Ishikawa (cell line): ENCODE measurements around the gene IL17RE.

Experiments
- CEBPB ChIP-seq: IDR thresholded peaks from 2 replicates; pipeline ENCODE4 v1.6.1; 2012
- EGR1 ChIP-seq: IDR thresholded peaks from 2 replicates; pipeline ENCODE4 v1.6.1; 2012
- EP300 ChIP-seq: IDR thresholded peaks from 2 replicates; pipeline ENCODE4 v1.6.1; 2012; ENCODE audit warnings: borderline replicate concordance
- FOXM1 ChIP-seq: IDR thresholded peaks from 2 replicates; pipeline ENCODE4 v1.6.1; 2012; ENCODE audit warnings: low read depth, borderline replicate concordance
- MAX ChIP-seq: IDR thresholded peaks from 2 replicates; pipeline ENCODE4 v1.6.1; 2012
- NFIC ChIP-seq: IDR thresholded peaks from 2 replicates; pipeline ENCODE4 v1.6.1; 2012
- RAD21 ChIP-seq: IDR thresholded peaks from 2 replicates; pipeline ENCODE4 v1.6.1; 2012; ENCODE audit warnings: low read depth
- REST ChIP-seq: IDR thresholded peaks from 2 replicates; pipeline ENCODE4 v1.6.1; 2012; ENCODE audit warnings: low read depth, mild to moderate bottlenecking
- TAF1 ChIP-seq: IDR thresholded peaks from 2 replicates; pipeline ENCODE4 v1.6.1; 2012; ENCODE audit warnings: low read depth, mild to moderate bottlenecking
- TCF12 ChIP-seq: IDR thresholded peaks from 2 replicates; pipeline ENCODE4 v1.6.1; 2012; ENCODE audit warnings: low read depth
- TEAD4 ChIP-seq: IDR thresholded peaks from 2 replicates; pipeline ENCODE4 v1.6.1; 2012
- USF1 ChIP-seq: IDR thresholded peaks from 2 replicates; pipeline ENCODE4 v1.6.1; 2012
- YY1 ChIP-seq: IDR thresholded peaks from 2 replicates; pipeline ENCODE4 v1.6.1; 2012; ENCODE audit warnings: low read depth
- ZBTB7A ChIP-seq: IDR thresholded peaks from 2 replicates; pipeline ENCODE4 v1.6.1; 2012; ENCODE audit warnings: low read depth

DNA sequence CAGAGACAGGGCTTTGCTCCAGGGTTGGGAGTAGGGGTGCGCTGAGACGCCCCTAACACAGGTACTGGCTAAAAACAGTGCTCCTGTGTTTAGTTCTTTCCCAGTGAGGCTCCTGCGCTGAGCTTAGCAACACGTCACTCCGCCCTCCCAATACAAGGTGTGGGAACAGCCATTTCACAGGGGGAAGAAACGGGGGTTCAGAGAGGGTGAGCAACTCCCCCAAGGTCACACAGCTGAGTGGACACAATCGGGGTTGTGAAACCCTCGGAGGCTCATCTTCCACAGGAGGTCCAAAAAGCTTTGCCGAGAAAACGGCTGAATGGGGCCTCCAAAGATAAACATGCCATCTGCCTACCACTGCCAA lies 48.9 kb downstream of the IL17RE start:
- no peak for TF ChIP-seq TAF1
- no peak for TF ChIP-seq TCF12
- TF ChIP-seq USF1, result no peak
- no peak for TF ChIP-seq RAD21
- no peak for TF ChIP-seq MAX
- no peak for TF ChIP-seq EP300
- TF ChIP-seq EGR1, result no peak
- no peak for TF ChIP-seq TEAD4
- TF ChIP-seq REST, result no peak
- no peak for TF ChIP-seq CEBPB
- no peak for TF ChIP-seq YY1
- TF ChIP-seq NFIC, result no peak
- no peak for TF ChIP-seq FOXM1
- TF ChIP-seq ZBTB7A, result no peak
